Measurements from ENCODE around the gene ARHGAP8. TPM values are rescaled to one million over a fixed set of nuclear protein-coding genes. Genes with fewer than 3 reads are reported as not detected.
"Not testable (repeated sequence)": the region's sequence is repeated elsewhere in the genome, so short reads cannot be mapped to it uniquely, and the experiment has no call there.

Gene ARHGAP8
- total RNA-seq, 3 donors from 2014 or later: 25.0 to 74.6 (median 43.7) TPM

- no peak for DNase-seq
- intact Hi-C loops (cut with DNase I, micrococcal nuclease): no loop called here
- H3K36me3 ChIP-seq (ENCODE audit: low read depth): no peaks in the 10 kb centered on the region
- no peak for TF ChIP-seq CTCF (IDR thresholded peaks at IDR 0.05)
- no peaks in the 10 kb centered on the region for H3K9me3 ChIP-seq
- no peaks in the 10 kb centered on the region for H3K4me1 ChIP-seq (ENCODE audit: low read depth)
- no peak for ATAC-seq
- H3K4me3 ChIP-seq: no peak overlapping the region
Measured at GRCh38 chr22:44793506-44794172, 41.3 kb downstream of the ARHGAP8 start.

DNA sequence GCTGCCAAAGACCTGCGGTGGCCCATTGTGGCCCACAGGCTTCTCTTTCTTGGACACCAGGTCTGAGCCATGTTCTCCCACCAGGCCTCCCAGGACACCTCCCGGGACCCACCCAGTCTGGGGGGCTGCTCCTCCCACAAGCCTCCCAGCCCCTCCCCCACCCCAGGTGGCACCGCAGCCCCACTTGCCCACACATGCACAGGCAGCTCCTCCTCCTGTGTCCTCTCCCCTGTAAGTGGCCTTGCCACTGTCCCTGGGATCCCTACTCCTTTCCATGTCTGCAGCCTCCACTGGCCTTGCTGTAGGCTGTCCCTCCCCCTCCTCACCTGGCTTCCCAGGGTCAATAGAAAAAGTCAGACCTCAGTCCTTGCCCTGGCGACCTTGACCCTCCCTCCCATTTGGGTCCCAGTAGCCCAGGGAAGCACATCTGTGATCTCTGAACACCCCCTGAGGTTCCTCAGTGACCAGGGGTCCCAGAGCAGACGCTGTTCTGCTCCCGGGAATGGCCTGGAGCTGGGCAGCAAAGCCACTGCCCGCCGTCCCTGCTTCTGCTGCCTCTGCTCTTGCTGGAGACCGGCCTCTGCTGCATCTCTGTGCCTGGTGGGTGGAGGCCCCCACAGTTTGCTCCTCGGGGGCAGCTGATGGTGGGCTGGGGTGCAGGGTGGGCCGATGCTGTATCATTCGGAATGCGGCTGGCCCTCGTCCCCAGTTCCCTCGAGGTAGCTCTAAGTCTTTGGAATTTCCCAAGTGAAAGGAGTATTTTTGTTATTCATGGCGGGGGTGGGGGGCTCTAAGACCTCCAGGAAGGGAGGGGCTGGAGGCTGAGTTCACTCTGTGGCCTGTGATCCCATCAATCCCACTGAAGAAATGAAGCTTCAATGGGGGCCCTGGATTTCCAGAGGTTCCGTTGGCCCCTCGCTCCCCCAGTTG lies 43.6 kb downstream of the ARHGAP8 start:
- no peak for TF ChIP-seq CTCF (IDR thresholded peaks at IDR 0.05)
- ATAC-seq (no peak), DNase-seq (no peak)
- intact Hi-C loops (cut with DNase I, micrococcal nuclease): no loop called here
- H3K4me3 ChIP-seq: no peak overlapping the region
- no peaks in the 10 kb centered on the region for H3K9me3 ChIP-seq
- no peaks in the 10 kb centered on the region for H3K36me3 ChIP-seq (ENCODE audit: low read depth)
- H3K4me1 ChIP-seq (ENCODE audit: low read depth): no peaks in the 10 kb centered on the region

DNA sequence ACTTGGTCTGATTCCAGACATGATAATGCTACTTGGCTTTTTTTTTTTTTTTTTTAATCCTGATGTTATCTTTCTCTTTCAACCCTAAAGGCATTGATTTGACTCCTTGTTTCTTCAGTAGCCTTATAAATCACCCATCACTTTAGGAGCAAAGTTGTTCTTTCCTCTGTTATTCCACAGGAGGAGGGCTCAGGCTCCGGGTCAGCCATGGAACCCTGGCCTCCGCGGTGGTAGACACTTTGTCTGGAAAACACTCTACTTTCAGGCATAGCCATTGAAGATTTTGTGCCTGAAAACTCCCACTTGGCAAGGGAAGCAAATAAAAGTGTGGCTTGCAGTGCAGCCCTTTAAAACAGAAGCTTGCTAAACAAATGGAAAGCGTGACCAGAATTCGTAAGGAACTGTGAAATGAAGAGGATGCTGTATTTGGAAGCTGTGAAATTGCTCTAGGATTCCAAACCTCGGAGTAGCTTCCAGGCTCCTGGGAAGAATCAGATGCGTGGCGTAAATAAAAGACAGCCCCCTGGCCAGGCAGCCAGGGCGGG lies 44.9 kb downstream of the ARHGAP8 start:
- Histone ChIP-seq H3K4me3 (no peak overlapping the region), H3K9me3 (no peaks in the 10 kb centered on the region), H3K36me3 (ENCODE audit: low read depth) (no peaks in the 10 kb centered on the region), H3K4me1 (ENCODE audit: low read depth) (no peaks in the 10 kb centered on the region)
- DNase-seq: no peak
- intact Hi-C loops (cut with DNase I, micrococcal nuclease): no loop called here
- ATAC-seq: no peak
- no peak for TF ChIP-seq CTCF (IDR thresholded peaks at IDR 0.05)

DNA sequence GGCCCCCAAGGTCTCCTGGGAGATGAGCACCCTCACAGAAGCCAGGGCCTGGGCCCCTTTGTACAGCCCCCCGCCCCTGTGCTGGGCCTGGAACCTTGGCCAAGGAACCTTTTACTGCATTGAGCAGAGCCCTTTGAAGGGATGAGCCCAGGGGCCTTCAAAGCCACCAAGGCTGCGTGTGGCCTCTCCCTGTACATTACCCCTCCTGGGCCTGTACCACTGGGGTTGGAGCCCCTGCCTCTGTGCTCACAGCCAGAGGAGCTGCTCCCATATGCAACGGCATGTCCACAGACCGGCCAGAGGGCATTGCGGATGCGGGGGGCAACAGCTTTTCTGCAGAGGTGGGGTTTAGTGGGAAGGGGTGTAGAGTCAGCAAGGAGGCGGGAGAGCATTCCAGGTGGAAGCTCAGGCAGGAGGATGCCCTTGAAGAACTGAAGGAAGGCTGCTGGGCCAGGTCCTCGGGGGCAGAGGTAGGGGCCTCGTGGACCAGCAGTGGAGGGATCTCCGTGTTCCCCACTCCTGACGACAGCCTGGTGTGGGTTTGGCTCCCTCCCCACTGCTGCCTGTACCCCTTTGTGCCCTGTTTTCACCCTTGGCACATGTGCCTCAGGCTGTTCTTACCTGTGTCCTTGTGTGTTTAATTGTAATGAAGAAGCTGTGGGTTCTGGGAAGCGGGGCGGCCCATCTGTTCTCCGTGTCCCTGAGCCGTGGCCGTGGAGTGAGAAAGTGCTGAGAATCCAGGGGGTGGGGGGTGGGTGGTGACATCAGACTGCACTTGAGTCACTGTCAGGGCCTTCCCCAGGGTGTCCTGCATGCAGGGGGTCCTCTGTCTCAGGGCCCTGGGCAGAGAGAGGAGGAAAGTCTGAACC lies 46.9 kb downstream of the ARHGAP8 start:
- no peak for TF ChIP-seq CTCF (IDR thresholded peaks at IDR 0.05)
- H3K4me3 ChIP-seq: no peak overlapping the region
- H3K36me3 ChIP-seq (ENCODE audit: low read depth): no peaks in the 10 kb centered on the region
- DNase-seq (no peak), ATAC-seq (no peak)
- intact Hi-C loops (cut with DNase I, micrococcal nuclease): no loop called here
- H3K9me3 ChIP-seq: no peaks in the 10 kb centered on the region
- no peaks in the 10 kb centered on the region for H3K4me1 ChIP-seq (ENCODE audit: low read depth)

- DNase-seq; H3K4me1 ChIP-seq (ENCODE audit: low read depth); ATAC-seq; intact Hi-C loops (cut with DNase I, micrococcal nuclease); H3K36me3 ChIP-seq (ENCODE audit: low read depth); H3K4me3 ChIP-seq; H3K9me3 ChIP-seq: not testable (repeated sequence)
Measured at GRCh38 chr22:44799946-44800634, 47.7 kb downstream of the ARHGAP8 start.
